HG03097 (cell line): ENCODE measurements around the gene URM1.
"Not testable (repeated sequence)": the region's sequence is repeated elsewhere in the genome, so short reads cannot be mapped to it uniquely, and the experiment has no call there.

ENCODE experiments used
- ATAC-seq: cut with Tn5 transposase; IDR thresholded peaks from one replicate; pipeline ENCODE4 v1.9.1; 2021; ENCODE audit not compliant: unreplicated experiment, low FRiP score

The URM1 gene

GRCh38 chr9:128370752-128371629 lies at the start of gene URM1:
URM1 (plus strand) TSS chr9:128371374; CDS start chr9:128371381, 7 bp downstream.
- peak; percentile 87 for ATAC-seq

GRCh38 chr9:128321879-128322403 lies 49.2 kb upstream of the URM1 start:
- ATAC-seq, result peak; percentile 15

- ATAC-seq, result peak; percentile 68
Measured at GRCh38 chr9:128322404-128323211, 48.6 kb upstream of the URM1 start, which contains the start of the genes COQ4 and TRUB2. COQ4 (plus strand) TSS chr9:128322839; CDS start chr9:128322859, 20 bp downstream. TRUB2 (minus strand) TSS chr9:128322447; CDS start chr9:128322408, 39 bp downstream.

- ATAC-seq, result no peak
Measured at GRCh38 chr9:128323212-128323730, 47.9 kb upstream of the URM1 start.

DNA sequence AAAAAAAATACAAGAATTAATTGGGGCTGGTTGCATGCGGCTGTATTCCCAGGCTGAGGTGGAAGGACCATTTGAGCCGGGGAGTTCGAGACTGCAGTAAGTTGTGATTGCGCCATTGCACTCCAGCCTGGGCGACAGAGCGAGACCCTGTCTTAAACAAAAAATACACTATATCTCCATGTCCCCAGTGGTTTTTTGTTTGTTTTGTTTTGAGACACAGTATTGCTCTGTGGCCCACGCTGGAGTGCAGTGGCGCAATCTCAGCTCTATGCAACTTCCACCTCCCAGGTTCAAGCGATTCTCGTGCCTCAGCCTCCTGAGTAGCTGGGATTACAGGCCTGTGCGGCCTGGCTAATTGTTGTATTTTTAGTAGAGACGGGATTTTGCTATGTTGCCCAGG lies 47.4 kb upstream of the URM1 start:
- ATAC-seq, result no peak

- no peak for ATAC-seq
Measured at GRCh38 chr9:128324401-128324800, 46.8 kb upstream of the URM1 start.

- ATAC-seq, result no peak
Measured at GRCh38 chr9:128325629-128326028, 45.5 kb upstream of the URM1 start.

- no peak for ATAC-seq
Measured at GRCh38 chr9:128333451-128333869, 37.7 kb upstream of the URM1 start.

DNA sequence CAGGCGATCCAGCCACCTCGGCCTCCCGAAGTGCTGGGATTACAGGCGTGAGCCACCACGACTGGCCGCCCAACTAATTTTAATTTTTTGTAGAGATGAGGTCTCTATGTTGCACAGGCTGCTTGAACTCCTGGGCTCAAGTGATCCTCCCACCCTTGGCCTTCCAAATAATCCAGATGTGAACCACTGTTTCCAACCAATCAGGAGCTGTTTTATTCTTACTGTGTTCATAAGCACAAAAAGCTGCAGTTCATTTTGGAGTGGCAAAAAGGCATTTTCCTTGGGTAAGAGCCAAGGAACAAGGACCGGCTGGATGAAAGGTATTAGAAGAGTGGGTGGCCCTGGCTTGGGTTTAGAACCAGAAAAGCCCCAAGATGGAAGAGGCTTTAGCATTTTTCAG lies 36.0 kb upstream of the URM1 start:
- no peak for ATAC-seq

DNA sequence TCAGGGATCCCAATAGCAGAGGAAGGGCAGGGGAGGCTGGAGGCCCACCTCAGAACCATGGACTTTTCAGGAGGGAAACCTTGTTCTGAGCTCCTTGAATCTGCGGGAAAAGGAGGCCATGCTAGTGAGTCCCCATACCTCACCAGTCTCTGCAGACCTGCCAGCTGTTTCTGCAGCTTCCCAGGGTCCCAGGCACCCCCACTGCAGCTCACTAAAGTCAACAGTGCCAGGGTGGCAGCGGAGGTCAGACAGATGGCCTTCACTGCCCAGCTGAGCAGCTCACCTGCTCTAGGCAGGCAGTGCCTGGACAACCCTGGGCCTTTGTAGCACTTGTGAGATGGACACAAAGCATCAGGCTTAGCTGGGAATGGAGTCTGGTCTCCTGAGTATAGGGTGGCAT lies 35.3 kb upstream of the URM1 start:
- no peak for ATAC-seq

- ATAC-seq, result no peak
Measured at GRCh38 chr9:128337936-128338335, 33.2 kb upstream of the URM1 start.

DNA sequence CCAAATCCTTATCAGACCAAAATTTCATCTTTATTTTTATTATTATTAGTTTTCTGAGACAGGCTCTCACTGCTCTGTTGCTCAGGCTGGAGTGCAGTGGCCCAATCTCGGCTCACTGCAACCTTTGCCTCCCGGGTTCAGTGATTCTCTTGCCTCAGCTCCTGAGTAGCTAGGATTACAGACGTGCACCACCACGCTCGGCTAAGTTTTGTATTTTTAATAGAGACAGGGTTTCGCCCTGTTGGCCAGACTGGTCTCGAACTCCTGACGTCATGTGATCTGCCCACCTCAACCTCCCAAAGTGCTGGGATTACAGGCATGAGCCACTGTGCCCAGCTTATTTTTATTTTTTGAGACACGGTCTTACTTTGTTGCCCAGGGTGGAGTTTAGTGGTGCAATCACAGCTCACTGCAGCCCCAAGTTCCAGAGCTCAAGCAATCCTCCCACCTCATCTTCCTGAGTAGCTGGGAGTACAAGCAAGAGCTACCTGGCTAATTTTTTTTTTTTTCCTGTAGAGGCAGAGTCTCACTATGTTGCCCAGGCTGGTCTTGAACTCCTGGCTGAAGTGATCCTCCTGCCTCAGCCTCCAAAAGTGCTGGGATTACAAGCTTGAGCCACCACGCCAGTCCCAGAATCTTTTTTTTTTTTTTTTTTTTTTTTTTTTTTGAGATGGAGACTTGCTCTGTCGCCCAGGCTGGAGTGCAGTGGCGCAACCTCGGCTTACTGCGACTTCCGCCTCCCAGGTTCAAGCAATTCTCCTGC lies 32.1 kb upstream of the URM1 start:
- not testable (repeated sequence) for ATAC-seq

DNA sequence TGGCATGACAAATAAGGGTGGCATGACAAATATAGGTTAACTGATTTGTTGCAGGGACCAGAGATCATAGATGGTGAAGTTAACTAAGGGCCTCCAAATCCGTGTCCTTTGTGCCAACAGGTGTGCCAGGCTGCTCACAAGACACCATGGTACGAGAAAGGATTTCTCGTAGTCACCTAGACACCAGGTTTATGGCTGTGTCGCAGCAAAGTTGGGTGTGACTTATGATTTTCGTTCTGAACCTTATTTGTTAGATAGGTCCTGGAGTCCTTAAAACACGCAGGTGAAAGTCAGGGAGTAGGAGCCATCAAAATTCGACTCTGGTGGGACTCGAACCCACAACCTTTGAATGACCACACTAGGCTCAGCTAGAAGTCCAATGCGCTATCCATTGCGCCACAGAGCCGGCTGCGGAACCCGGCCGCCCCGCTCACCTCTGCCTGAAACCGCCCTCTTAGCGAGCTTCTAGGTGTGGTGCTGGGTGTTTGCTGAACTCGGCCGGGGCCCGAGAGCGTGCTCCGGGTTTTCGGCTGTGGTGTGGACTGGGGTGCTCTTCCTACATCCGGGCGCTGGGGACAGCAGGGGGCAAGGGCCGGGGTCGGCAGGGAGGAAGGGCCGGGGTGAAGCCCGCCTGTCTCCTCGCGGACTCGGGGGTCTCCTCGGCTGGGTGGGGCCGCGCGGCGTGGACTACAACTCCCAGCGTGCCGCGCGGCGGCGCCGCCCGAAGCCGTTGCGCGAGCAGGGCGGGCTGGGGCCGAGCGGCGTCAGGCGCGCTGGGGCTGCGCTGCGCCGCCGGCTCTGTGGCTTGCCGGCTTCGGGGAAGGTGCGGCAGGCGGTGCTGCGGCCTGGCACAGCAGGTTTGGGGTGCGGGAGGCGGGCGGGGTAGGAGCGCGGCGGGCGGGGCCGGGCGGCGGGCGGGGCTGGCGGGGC lies 31.1 kb upstream of the URM1 start, which contains the start of gene SLC27A4:
SLC27A4 (plus strand) TSS at position 767 of the 930 bp plus-strand sequence. CDS start 2,606 bp downstream, outside the sequence.
- ATAC-seq, result peak; percentile 75

GRCh38 chr9:128340691-128341434 lies 30.3 kb upstream of the URM1 start:
- ATAC-seq, result peak; percentile 21

DNA sequence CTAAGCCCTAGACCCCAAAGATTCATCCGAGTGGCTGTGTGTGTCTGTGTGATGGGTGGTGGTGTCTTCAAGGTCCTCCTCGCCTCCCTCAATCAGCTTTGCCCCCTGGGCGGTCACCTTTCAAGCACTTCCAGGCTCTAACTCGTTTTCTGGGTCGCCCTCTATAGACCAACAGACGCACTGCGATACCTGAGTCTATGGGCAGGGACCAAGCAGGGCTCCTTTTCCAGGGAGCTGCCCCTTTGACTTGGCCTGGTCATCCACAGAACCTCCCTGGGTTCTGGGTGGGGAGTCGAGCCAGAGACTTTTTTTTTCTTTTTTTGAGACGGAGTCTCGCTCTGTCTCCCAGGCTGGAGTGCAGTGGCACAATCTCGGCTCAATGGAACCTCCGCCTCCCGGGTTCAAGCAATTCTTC lies 29.7 kb upstream of the URM1 start:
- no peak for ATAC-seq

- no peak for ATAC-seq
Measured at GRCh38 chr9:128342971-128343680, 28.0 kb upstream of the URM1 start.

DNA sequence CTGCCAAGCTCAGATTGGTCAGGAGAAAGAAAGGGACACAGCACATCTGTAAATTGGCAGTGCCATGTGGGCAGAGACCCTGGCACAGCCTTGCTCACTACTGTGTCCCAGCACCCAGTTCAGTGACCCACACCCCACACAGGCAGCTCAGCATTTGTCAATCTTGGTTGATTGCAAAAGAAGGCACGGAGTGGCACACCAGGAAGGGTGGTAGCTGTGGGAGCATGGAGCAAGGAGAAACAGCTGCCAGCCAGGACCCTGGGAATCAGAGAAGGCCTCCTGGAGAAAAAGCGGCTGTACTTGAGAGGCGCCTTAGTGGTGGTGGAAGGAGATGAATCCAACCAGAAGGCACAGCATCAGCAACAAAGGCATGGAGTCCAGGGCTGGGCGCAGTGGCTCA lies 27.3 kb upstream of the URM1 start:
- ATAC-seq, result no peak
